ENCODE data around the gene PDLIM4. TPM values are rescaled to one million over a fixed set of nuclear protein-coding genes. Genes with fewer than 3 reads are reported as not detected.
A peak's percentile ranks its signal among the peaks of the same experiment; 100 is the strongest.

PDLIM4 gene
- total RNA-seq, 1 experiment from 2014 or later, result not detected

- no peak for DNase-seq (ENCODE audit: extremely low read depth, low read depth)
Observed at GRCh38 chr5:132277971-132278853, 20.7 kb downstream of the PDLIM4 start.

GRCh38 chr5:132279801-132280200, 22.3 kb downstream of the PDLIM4 start:
- no peak for DNase-seq (ENCODE audit: extremely low read depth, low read depth)

DNA sequence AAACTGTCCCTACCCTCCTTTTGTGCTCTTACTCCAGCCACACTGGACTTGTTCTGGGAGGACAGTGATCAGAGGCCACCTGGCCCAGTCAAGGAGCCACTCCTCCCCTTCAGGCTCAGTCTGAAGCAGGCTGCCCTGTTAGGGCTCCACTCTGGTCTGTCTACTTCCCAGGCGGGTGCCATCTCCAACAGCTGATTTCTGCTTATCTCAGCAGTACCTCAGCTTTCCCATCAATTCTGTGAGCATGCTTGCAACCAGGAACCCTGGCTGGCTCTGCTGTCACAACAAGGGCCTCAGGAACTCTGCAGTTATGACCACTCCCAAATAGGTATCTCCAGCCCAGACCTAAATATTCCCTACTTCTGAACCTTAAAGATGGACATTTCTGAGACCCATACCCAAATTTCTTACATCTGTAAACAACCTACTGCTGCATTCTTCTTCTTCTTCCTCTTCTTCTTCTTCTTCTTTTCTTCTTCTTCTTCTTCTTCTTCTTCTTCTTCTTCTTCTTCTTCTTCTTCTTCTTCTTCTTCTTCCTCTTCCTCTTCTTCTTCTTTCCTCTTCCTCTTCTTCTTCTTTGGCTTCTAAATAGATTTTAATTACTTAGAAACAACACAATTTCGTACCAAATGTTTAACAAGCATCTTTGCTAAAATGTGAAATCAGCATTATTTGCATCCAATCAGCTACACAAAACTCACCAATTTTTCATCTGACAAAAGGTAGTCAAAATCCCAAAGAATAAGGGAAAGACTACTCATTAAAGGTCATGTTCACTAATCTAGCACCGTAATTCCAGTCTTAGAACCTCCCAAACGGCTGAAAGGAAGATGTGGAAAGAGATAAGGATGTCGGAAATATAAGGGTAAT, 23.1 kb downstream of the PDLIM4 start:
- DNase-seq (ENCODE audit: extremely low read depth, low read depth), result no peak

DNA sequence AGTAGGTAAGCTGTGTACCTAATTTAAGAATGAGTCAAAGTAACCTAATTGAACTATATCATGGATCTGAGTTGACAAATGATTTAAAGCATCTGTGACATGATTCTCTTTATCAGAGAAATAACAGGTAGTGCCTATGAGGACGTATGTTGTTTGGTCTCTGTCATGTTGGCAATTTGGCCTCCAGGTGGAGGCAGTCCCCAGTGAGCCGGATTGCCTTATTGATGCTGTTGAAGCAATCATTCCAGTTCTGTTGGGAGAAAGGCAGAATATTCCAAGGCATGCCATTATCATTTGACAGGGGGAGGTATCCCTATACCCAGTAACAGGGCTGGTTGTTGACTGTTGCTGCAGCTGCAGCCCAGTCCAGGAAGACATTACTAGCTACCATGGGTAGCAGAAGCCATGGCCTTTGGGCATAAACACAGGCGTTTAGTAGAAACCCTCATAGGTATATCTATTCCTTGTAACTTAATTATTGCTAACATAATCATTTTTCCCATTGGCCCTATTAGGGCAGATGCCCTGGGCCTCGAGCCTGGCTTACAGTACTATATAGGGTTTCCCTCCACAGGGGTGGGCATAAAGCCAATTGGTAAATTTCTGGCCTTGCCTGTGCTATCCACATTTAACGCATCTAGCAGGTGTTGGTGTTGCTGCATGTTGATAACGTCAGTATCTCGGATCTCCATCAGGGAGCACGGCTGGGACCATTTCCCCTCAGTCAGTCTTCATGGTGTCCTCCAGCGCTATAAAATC, 24.5 kb downstream of the PDLIM4 start:
- DNase-seq (ENCODE audit: extremely low read depth, low read depth), result no peak

GRCh38 chr5:132283423-132284043, 26.0 kb downstream of the PDLIM4 start:
- peak; percentile 18 for DNase-seq (ENCODE audit: extremely low read depth, low read depth)

DNA sequence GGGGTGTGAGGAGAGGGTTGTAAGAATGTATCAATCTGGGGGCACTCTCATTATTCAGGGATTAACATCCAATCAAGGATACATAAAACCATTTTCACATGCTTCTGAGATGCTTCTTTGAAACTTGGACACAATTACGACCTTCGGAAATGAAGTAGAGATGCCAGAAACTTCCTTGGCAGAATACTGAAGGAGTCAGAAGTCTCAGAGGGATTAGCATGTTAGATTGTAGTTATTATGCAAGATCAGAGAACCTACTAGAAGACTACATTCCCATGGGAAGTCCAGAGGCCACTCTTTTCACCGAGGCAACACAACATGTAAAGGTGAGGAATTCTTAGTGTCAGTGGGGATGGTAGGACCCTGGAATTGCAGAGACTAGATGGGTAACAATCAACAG, 31.6 kb downstream of the PDLIM4 start:
- no peak for DNase-seq (ENCODE audit: extremely low read depth, low read depth)

GRCh38 chr5:132291026-132291425, 33.5 kb downstream of the PDLIM4 start:
- no peak for DNase-seq (ENCODE audit: extremely low read depth, low read depth)

- DNase-seq (ENCODE audit: extremely low read depth, low read depth), result peak; percentile 74
Observed at GRCh38 chr5:132293066-132293991, 35.8 kb downstream of the PDLIM4 start.

- DNase-seq (ENCODE audit: extremely low read depth, low read depth), result peak; percentile 85
Observed at GRCh38 chr5:132293992-132294727, 36.7 kb downstream of the PDLIM4 start, which contains the start of gene SLC22A4. SLC22A4 (plus strand) TSS chr5:132294394; CDS start chr5:132294617, 223 bp downstream.

GRCh38 chr5:132294728-132295504, 37.4 kb downstream of the PDLIM4 start:
- DNase-seq (ENCODE audit: extremely low read depth, low read depth), result peak; percentile 81

- no peak for DNase-seq (ENCODE audit: extremely low read depth, low read depth)
Observed at GRCh38 chr5:132295505-132296411, 38.3 kb downstream of the PDLIM4 start.

DNA sequence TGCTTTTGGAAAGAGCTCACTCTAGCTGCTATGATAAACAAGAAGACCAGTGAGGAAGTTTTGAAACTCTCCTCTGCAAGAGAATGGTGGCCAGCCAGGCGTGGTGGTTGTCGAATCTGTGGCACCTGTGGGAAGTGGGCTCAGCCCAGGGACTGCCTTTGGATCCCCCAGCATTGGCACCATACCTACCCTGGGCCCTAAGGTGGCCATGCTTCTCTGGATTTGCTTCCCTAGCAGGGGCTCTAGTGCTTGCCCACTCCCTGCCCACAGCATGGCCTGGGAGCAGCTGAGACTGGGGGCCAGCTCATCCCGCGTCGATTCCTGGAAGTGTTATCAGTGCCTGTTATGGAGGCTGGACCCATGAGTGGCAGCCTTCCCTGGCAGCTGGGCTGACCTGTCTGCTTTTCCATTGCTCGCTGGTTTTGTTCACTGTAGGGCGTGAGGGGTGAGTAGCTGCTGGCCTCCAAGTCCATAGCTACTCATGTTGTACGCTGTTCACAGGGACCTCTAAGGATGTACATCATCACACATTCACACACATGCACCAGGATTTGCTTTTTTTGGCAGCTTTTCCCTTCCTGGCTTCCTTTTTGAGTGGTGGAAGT, 39.0 kb downstream of the PDLIM4 start:
- DNase-seq (ENCODE audit: extremely low read depth, low read depth), result no peak

DNA sequence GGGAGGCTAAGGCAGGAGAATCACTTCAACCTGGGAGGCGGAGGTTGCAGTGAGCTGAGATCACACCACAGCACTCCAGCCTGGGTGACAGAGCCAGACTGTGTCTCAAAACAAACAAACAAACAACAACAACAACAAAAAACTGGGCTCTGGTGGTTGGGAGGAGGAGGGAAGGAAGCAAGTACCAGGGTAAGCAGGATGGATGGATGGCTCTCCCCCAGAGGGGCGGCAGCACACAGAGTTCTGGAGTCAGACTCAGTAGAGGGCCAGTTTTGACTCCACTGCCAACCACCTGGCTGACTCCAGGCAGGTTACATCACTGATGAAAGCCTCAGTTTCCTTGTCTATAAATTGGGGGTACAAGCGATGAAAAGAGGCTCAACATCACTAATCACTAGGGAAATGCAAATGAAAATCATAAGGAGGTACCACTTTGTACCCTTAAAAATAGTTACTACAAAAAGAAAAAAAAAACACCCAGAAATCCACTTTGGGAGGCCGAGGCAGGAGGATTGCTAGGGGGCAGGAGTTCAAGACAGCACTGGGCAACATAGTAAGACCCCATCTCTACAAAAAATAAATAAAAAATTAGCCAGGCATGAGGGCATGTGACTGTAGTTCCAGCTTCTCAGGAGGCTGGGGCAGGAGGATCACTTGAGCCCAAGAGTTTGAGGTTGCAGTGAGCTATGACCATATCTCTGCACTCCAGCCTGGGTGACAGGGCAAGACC, 39.9 kb downstream of the PDLIM4 start:
- no peak for DNase-seq (ENCODE audit: extremely low read depth, low read depth)

DNA sequence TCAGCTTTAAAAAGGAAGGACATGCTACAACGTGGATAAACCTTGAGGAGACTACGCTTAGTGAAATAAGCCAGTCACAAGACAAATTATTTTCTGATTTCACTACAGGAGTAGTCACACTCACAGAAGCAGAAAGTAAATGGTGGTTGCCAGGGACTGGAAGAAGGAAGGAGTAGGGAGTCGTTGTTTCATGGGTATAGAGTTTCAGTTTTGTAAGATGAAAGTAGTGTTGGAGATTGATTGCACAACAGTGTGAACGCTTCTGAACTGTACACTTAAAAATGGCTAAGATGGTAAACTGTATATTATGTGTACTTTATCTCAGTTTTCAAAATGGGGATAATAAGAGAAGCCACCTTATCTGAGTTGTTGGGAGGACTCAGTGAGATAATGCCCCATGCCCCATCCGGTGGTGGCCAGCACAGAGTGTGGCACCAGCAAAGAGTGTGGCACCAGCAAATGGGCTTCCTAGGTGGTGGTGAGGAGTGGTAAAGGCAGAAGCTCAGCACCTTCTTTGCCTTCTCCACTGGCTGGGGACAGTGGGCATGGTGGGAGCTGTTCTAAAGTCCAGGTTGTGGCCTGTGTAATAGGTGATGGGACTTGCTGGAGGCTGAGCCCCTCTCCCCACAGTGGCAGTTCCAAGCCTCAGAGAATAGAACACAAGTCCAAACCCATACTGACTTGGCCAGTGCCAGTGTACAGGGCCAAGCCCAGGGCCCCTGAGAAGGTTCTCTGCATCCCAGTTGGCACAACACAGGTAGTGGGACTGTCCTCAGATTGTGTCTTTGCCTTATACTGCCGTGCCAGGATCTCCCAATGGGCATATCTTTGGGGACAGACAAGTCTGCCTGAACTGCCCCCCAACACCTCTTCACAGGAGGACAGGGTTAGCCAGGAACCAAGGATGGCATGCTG, 41.1 kb downstream of the PDLIM4 start:
- DNase-seq (ENCODE audit: extremely low read depth, low read depth), result no peak
